Thymus (tissue), 14 donors: ENCODE measurements around the gene OR4D2. TPM values are rescaled to one million over a fixed set of nuclear protein-coding genes. Genes with fewer than 3 reads are reported as not detected.
"Not testable (repeated sequence)": the region's sequence is repeated elsewhere in the genome, so short reads cannot be mapped to it uniquely, and the experiment has no call there.

Experiments
- DNase-seq, 9 donors: peaks; one replicate each; pipeline ENCODE4 v3.0.0-alpha.2; 2013; ENCODE audit warnings: low spot score in 9 of 9, low read depth in 6 of 9, missing footprints in 1 of 9
- H3K27ac ChIP-seq, 2 donors: one replicate each; pipeline ENCODE4 v1.5.1; 2013; ENCODE audit warnings: control low read depth in 1 of 2, low read depth in 1 of 2, low read length in 1 of 2, mild to moderate bottlenecking in 1 of 2, moderate library complexity in 1 of 2
- H3K27me3 ChIP-seq, 2 donors: one replicate each; pipeline ENCODE4 v1.5.1; 2013; ENCODE audit warnings: low read length in 1 of 2; ENCODE audit not compliant: control insufficient read depth in 2 of 2, insufficient read depth in 1 of 2
- H3K36me3 ChIP-seq, 2 donors: one replicate each; pipeline ENCODE4 v1.5.1; 2013; ENCODE audit warnings: low read length in 1 of 2, mild to moderate bottlenecking in 1 of 2, moderate library complexity in 1 of 2; ENCODE audit not compliant: control insufficient read depth in 2 of 2, insufficient read depth in 2 of 2
- H3K4me1 ChIP-seq, 2 donors: one replicate each; pipeline ENCODE4 v1.5.1; 2013; ENCODE audit warnings: low read length in 2 of 2; ENCODE audit not compliant: control insufficient read depth in 2 of 2, insufficient read depth in 2 of 2
- H3K4me3 ChIP-seq, 2 donors: one replicate each; pipeline ENCODE4 v1.5.1; 2013; ENCODE audit warnings: low read length in 2 of 2, control low read depth in 1 of 2, mild to moderate bottlenecking in 1 of 2
- H3K9me3 ChIP-seq, 2 donors: one replicate each; pipeline ENCODE4 v1.5.1; 2013; ENCODE audit warnings: low read length in 1 of 2, mild to moderate bottlenecking in 1 of 2; ENCODE audit not compliant: control insufficient read depth in 2 of 2, insufficient read depth in 1 of 2
- WGBS: extraction: QIAGEN DNeasy Blood & Tissue Kit; methylation state at CpG from one replicate; pipeline ENCODE4 v1.1.7; 2013; 5-methylcytosine and 5-hydroxymethylcytosine counted together
- long read RNA-seq, 10 donors: transcript quantifications; one replicate each; lab custom pipeline, GENCODE V29; 2026
- polyA plus RNA-seq: library from polyadenylated mRNA; stranded (reverse); fragments of 200-250 nt; gene quantifications from one replicate; pipeline ENCODE4 v1.2.3, GENCODE V29; 2013
- total RNA-seq: library from RNA; stranded (reverse); fragments of 120-200 nt; gene quantifications from one replicate; pipeline ENCODE4 v1.2.4, GENCODE V29; 2013
- donor health status: healthy.

Gene OR4D2
- total RNA-seq, result not detected
- 0.02 TPM for polyA plus RNA-seq
- long read RNA-seq, donor 1, result 0 reads
- long read RNA-seq, donor 2, result 0 reads
- long read RNA-seq, donor 3, result 0 reads
- long read RNA-seq, donor 4, result 0 reads
- long read RNA-seq, donor 5, result 0 reads
- long read RNA-seq, donor 6, result 0 reads
- long read RNA-seq, donor 7, result 0 reads
- long read RNA-seq, donor 8, result 0 reads
- long read RNA-seq, donor 9, result 0 reads
- long read RNA-seq, donor 10, result 0 reads

DNA sequence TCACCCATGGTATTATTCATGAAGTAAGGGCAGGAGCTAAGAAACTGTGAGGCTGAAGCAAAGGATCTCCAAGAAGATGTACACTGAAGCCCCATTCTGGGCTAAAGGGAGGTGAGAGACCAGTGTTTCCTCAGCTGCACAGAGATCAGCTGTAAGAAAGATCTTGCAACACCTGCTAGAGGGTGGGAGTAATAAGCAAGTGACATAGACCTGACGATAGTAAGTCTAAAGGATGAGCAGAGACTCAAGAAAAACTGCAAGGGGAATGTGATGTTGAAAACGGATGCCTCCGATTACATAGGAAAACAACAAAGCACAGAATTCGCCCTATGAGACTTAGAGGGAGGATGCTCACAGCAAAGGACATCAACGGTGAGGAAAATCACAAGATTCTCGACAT lies at the start of gene OR4D2:
Gene OR4D2 (plus strand): TSS at position 301 of the 400 bp plus-strand sequence. CDS start 2,674 bp downstream, outside the sequence.
- WGBS, result 76% methylated on average over 6 of the region's 6 CpGs
- H3K27ac ChIP-seq, result no peak within 1 kb of the TSS
- H3K4me1 ChIP-seq, result no peaks in the 10 kb centered on the region
- H3K27me3 ChIP-seq, result peaks cover 0 to 19% of the 10 kb centered on the region in 2 donors
- H3K4me3 ChIP-seq, result no peak within 1 kb of the TSS
- no peaks in the 10 kb centered on the region for H3K36me3 ChIP-seq
- no peaks in the 10 kb centered on the region for H3K9me3 ChIP-seq
- no peak for DNase-seq

DNA sequence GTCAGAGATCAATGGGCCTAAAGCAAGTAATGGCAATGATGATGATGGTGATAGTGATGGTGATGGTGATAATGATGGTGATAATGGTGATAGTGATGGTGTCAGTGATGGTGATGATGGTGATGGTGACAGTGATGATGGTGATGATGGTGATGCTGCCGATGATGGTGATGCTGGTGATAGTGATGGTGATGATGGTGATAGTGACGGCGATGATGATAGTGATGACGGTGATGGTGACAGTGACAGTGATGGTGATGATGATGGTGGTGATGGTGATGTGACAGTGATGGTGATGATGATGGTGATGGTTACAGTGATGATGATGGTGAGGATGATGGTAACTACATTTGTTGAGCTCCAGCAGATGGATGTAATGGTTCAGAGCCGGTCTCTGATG lies 49.4 kb upstream of the OR4D2 start:
- H3K4me1 ChIP-seq, result no peaks in the 10 kb centered on the region
- peaks cover 2 to 19% of the 10 kb centered on the region in 2 donors for H3K27me3 ChIP-seq
- no peak for DNase-seq
- 96% methylated on average over 5 of the region's 5 CpGs for WGBS
- H3K36me3 ChIP-seq, result no peaks in the 10 kb centered on the region
- no peak overlapping the region for H3K4me3 ChIP-seq
- no peaks in the 10 kb centered on the region for H3K9me3 ChIP-seq
- H3K27ac ChIP-seq, result no peak overlapping the region

DNA sequence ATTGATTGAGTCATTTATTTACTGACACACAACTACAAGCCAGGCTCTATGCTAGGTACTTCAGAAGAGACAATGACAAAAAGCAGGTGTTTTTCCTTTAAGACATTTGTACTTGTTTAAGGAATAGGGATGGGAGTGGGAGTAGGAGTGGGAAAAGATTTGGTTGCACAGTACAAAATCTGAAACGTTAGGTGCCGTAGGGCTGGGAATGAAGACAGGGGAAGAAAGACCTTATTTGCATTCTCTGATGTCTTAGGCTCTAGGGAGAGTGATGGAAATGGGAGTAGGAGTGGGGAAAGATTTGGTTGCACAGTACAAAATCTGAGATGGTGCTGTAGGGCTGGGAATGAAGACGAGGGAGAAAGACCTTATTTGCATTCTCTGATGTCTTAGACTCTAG lies 47.3 kb upstream of the OR4D2 start:
- no peak overlapping the region for H3K4me3 ChIP-seq
- no peak for DNase-seq
- H3K9me3 ChIP-seq, result no peaks in the 10 kb centered on the region
- 71% methylated on average over 3 of the region's 3 CpGs for WGBS
- H3K27ac ChIP-seq, result no peak overlapping the region
- H3K36me3 ChIP-seq, result no peaks in the 10 kb centered on the region
- H3K4me1 ChIP-seq, result no peaks in the 10 kb centered on the region
- H3K27me3 ChIP-seq, result peaks cover 2 to 13% of the 10 kb centered on the region in 2 donors

DNA sequence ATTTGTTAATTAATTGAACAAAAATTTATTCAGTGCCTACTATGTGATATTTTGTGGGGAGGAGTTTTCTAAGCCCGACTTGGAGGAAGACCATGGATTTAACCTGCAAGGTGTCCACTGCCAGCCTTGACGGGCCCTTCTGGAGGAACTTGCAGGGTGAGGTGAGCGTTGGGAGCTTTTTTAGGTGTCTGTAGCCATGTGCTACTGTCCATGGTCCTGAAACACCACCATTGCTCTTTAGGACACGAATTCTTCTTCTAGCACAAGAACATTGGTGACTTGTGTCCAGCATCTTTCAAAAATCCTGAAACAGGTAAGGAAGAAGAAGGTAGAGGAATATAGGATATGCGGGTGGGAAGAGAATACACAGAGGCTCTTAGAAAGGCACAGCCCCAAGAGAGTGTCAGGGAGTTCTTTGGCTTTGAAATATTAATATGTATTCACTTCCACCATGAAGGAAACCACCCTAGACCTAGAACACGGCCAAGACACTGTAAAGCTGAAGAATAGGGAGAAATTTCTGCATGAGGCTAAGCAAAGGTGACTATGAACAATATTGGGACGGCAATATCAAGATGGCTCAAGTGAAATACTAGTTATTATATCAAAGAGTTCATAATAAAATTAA lies 46.5 kb upstream of the OR4D2 start:
- Histone ChIP-seq H3K27ac (no peak overlapping the region), H3K9me3 (no peaks in the 10 kb centered on the region), H3K27me3 (peaks cover 2 to 9% of the 10 kb centered on the region in 2 donors), H3K36me3 (no peaks in the 10 kb centered on the region), H3K4me3 (no peak overlapping the region), H3K4me1 (no peaks in the 10 kb centered on the region)
- WGBS, result 24% methylated on average over 7 of the region's 7 CpGs
- peak; percentile 26 to 84 (median 69) for DNase-seq

DNA sequence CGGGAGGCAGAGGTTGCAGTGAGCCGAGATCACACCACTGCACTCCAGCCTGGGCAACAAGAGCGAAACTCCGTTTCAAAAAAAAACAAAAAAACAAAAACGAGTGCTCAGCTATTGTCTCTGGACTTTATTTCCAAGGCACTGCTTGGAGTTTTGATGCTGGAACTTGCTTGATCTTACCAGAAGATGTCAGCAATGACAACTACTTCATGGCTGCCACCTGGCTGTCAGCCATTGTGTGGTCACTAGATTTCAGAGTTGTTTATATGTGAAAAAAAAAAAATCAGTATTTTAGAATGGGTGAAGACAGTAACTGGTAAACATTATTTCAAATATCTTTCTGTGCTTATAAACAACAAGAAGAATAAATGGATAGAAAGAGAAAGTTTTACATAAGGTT lies 44.9 kb upstream of the OR4D2 start:
- Histone ChIP-seq H3K27me3 (peaks cover 2 to 8% of the 10 kb centered on the region in 2 donors), H3K4me1 (no peaks in the 10 kb centered on the region), H3K36me3 (no peaks in the 10 kb centered on the region), H3K27ac (no peak overlapping the region), H3K4me3 (no peak overlapping the region), H3K9me3 (no peaks in the 10 kb centered on the region)
- WGBS, result 63% methylated on average over 5 of the region's 5 CpGs
- peak in 1 of 9 donors; percentile 16 for DNase-seq

DNA sequence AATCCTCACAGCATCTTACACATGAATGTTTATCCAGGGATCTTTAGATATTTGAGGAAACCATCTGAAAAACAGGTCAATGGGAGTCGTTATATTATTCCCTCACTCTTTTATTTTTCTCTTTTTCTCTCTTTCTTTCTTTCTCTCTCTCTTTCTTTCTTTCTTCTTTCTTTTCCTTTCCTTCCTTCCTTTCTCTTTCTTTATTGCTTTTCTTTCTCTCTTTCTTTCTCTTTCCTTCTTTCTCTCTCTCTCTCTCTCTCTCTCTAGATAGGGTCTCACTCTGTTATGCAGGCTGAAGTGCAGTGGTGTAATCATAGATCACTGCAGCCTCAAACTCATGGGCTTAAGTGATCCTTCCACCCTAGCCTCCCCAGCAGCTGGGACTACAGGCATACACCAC lies 38.9 kb upstream of the OR4D2 start:
- Histone ChIP-seq H3K9me3 (no peaks in the 10 kb centered on the region), H3K4me1 (no peaks in the 10 kb centered on the region), H3K27ac (no peak overlapping the region), H3K27me3 (peaks cover 0 to 19% of the 10 kb centered on the region in 2 donors), H3K4me3 (no peak overlapping the region), H3K36me3 (no peaks in the 10 kb centered on the region)
- DNase-seq, result no peak
- 73% methylated on average over 1 of the region's 1 CpG for WGBS

DNA sequence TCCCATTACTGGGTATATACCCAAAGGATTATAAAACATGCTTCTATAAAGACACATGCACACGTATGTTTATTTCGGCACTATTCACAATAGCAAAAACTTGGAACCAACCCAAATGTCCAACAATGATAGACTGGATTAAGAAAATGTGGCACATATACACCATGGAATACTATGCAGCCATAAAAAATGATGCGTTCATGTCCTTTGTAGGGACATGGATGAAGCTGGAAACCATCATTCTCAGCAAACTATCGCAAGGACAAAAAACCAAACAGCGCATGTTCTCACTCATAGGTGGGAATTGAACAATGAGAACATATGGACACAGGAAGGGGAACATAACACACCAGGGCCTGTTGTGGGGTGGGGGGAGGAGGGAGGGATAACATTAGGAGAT lies 34.1 kb upstream of the OR4D2 start:
- not testable (repeated sequence) for H3K27ac ChIP-seq, H3K4me3 ChIP-seq, DNase-seq, H3K9me3 ChIP-seq, H3K4me1 ChIP-seq, H3K36me3 ChIP-seq
- 98% methylated on average over 5 of the region's 5 CpGs for WGBS
- peaks cover 0 to 22% of the 10 kb centered on the region in 2 donors for H3K27me3 ChIP-seq

DNA sequence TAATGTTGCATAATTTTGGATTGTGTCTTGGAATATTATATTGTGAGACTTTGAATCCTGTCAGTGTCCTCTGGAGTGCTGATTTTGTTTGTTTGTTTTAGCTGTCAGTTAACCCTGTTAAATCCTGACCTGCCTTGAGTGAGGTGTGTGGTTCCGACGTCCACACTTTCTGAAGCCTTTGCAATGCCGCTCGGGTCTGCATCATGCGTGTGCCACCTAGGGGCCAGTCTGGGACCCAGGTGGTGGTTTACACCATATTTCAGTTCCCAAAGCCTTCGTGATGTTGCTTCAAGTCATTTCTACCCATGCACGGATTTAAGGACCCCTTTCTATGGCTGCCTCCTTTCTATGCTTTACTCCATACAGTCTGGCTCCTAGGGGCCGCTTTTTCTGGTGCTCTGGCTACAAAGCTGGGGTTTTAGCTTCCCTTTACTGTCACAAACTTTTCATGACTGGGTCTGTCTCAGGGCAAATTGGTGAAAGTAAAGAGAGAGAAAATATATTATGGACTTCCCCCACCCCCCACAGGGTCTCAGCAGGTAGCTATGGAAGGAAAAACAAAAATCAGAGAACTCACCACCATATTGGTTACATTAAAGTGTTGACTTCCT lies 30.0 kb upstream of the OR4D2 start:
- no peak for DNase-seq
- WGBS, result 56% methylated on average over 8 of the region's 8 CpGs
- Histone ChIP-seq H3K4me1 (no peaks in the 10 kb centered on the region), H3K4me3 (no peak overlapping the region), H3K9me3 (no peaks in the 10 kb centered on the region), H3K27me3 (peaks cover 0 to 15% of the 10 kb centered on the region in 2 donors), H3K36me3 (no peaks in the 10 kb centered on the region), H3K27ac (no peak overlapping the region)

DNA sequence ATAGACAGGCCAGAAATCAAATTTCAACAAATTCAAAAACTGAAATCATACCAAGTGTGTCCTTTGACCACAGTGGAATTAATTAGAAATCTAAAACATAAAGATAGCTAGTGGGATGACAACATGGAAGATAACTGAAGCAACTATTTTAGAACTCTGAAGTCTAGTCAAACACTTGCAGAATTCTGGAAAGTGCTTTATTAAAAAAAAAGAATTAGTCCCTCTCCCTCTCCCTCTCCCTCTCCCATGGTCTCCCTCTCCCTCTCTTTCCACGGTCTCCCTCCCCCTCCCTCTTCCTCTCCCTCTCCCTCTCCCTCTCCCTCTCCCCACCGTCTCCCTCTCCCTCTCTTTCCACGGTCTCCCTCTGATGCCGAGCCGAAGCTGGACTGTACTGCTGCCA lies 25.3 kb upstream of the OR4D2 start:
- WGBS, result 86% methylated on average over 5 of the region's 5 CpGs
- H3K4me1 ChIP-seq, result no peaks in the 10 kb centered on the region
- H3K4me3 ChIP-seq, result no peak overlapping the region
- DNase-seq, result no peak
- no peak overlapping the region for H3K27ac ChIP-seq
- H3K27me3 ChIP-seq, result peaks cover 0 to 8% of the 10 kb centered on the region in 2 donors
- no peaks in the 10 kb centered on the region for H3K36me3 ChIP-seq
- H3K9me3 ChIP-seq, result no peaks in the 10 kb centered on the region
